ENCODE measurements around the gene OR5K2. TPM values are rescaled to one million over a fixed set of nuclear protein-coding genes. Genes with fewer than 3 reads are reported as not detected.

Gene OR5K2
- total RNA-seq, 1 experiment from 2014 or later = not detected

DNA sequence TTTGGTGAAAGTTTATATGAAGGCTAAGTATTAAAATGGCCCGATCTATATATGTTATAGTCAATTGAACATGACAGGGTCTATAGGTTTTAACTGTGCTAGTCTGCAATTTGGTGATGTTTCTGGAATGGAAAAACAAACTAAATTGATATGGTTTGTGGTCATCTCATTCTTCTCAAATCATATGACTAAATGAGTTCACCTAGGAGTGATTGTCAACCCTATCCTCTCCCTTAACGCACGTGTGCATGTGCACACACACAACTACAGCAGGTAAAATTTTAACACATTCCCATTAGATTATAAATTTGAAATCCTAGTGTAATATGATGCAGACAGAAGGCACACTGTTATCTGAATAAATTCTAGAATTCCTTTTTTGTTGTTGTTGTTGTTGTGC lies 16.3 kb downstream of the OR5K2 start:
- no peaks in the 10 kb centered on the region for H3K9me3 ChIP-seq
- H3K36me3 ChIP-seq = peaks cover 46% of the 10 kb centered on the region
- DNase-seq = no peak
- H3K27me3 ChIP-seq = no peaks in the 10 kb centered on the region
- no peak overlapping the region for H3K4me3 ChIP-seq

DNA sequence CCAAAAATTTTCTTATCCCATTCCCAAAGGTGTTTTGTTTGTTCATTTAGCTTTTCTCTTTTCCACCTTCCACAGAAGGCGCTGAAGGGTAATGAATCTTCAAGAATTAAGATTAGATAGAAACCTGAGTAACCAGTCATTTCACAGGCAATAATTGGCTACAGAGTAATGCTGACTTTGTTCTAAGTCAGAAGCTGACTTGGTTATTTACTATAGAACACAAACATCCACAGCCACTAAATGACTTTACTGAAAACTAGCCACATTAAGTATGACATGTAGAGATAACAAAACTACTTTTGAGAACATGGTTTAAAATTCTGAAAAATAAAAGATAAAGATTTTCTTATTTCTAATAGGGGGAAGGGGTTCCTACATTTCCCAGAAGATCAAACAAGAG lies 17.5 kb downstream of the OR5K2 start:
- H3K4me3 ChIP-seq = no peak overlapping the region
- no peaks in the 10 kb centered on the region for H3K9me3 ChIP-seq
- no peak for DNase-seq
- H3K27me3 ChIP-seq = no peaks in the 10 kb centered on the region
- H3K36me3 ChIP-seq = peaks cover 58% of the 10 kb centered on the region

DNA sequence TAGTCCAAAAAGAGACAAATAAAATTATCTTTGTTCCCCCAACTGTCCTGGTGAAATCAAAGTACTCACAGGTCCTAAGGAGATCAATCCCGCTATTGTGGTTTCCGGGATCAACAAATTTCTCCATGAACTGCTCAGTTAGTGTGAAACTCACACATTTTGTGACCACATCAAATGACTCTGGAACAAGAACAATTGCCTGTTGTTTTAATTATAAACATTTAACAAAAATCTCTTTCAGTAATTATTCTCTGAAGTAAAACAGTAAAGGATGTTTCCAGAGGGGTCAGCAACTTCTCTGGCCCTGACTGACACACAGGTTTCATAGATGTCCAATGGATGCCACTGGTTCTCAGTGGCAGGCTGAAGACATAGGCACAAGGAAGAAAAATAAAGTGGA lies 21.3 kb downstream of the OR5K2 start:
- no peaks in the 10 kb centered on the region for H3K9me3 ChIP-seq
- no peaks in the 10 kb centered on the region for H3K27me3 ChIP-seq
- H3K4me3 ChIP-seq = no peak overlapping the region
- peaks cover 73% of the 10 kb centered on the region for H3K36me3 ChIP-seq
- no peak for DNase-seq

DNA sequence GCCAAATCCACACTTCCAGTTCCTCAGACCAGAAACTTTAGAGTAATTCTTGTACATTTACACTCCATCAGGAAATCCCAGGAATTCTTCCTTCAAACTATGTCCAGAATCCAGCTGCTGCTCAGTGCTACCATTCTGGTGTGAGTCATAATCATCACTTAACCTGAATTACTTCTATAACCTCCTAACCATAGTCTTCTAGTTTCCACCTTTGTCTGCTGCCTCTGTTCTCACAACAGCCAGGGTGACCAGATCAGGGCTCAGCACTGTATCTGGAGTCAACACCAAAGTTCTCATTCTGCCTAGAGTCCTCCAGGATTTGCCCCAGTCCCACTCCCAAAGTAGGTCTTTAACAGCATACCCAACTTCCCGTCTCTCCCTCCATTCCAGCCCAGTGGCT lies 21.9 kb downstream of the OR5K2 start:
- no peak for DNase-seq
- no peaks in the 10 kb centered on the region for H3K27me3 ChIP-seq
- peaks cover 69% of the 10 kb centered on the region for H3K36me3 ChIP-seq
- no peak overlapping the region for H3K4me3 ChIP-seq
- no peaks in the 10 kb centered on the region for H3K9me3 ChIP-seq

DNA sequence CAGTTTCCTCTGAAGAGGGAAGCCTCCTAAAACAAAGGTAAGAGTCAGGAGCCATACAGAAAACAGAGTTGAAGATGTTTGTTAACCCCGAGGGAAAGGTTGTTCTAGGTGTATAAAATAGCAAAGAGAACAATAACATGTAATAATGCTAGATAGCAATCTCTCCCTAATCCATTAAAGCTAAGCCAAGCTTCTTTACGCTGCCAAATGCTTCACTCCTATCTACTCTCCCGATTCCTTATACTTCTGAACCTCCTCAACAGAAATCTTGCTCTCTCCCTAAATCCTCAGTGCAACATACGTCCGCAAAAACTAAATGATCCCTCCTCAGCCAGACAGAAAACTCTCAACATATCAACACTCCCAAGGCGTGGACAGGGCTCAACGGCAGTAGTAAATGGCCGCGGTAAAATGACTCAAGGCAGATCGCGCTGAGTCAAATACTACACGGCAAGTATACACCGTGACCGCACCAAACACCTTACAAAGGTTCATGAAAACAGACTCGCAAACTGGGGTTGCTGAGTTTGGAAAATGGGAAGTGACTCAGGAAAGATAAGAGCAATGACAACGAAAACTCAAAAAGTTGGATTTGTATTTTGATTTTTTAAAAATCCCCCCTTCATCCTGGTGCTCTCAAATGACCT lies 24.5 kb downstream of the OR5K2 start:
- H3K27me3 ChIP-seq = no peaks in the 10 kb centered on the region
- peak; percentile 62 for DNase-seq
- peak overlapping the region; percentile 79 for H3K4me3 ChIP-seq
- no peaks in the 10 kb centered on the region for H3K9me3 ChIP-seq
- peaks cover 47% of the 10 kb centered on the region for H3K36me3 ChIP-seq

DNA sequence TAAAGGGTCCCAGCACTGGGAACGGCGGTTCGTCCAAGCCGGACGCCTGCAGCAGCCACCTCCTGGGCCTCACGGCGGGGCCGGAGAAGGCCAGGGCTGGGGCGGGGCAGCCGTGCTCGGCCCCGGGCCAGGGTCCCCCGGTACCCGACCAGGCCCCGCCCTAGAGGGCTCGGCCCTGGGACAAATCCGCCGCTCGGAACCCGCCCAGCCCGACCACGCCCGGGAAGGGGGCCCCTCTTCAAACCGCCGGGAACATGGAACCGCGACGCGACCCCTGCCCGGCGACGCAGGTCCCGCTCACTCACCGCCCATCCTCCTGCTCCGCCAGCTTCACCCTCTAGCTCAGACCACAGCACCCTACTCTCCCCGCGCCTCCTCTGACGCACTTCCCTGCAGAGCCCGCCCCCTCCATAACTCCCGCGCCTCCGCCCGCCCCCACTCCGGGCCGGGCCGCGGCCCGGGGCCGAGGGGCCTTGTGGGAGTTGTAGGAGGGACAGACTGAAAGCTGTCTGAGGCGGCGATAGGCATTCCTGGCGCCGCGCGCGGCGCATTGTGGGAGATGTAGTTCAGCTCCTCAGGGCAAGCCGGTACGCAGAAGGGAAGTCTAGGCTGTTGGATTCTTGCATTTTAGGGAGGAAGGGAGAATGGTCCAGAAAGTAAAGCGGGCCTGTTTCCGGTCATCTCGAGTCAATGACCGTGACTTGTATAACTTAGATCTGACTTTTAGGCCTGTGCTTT lies 25.2 kb downstream of the OR5K2 start, which contains the start of gene CLDND1:
TSS of gene CLDND1 (minus strand) at position 359 of the 738 bp plus-strand sequence. CDS start 1,478 bp downstream, outside the sequence.
- no peaks in the 10 kb centered on the region for H3K9me3 ChIP-seq
- peak within 1 kb of the TSS; percentile 79 for H3K4me3 ChIP-seq
- DNase-seq = peak; percentile 99
- H3K36me3 ChIP-seq = peaks cover 40% of the 10 kb centered on the region
- H3K27me3 ChIP-seq = no peaks in the 10 kb centered on the region

DNA sequence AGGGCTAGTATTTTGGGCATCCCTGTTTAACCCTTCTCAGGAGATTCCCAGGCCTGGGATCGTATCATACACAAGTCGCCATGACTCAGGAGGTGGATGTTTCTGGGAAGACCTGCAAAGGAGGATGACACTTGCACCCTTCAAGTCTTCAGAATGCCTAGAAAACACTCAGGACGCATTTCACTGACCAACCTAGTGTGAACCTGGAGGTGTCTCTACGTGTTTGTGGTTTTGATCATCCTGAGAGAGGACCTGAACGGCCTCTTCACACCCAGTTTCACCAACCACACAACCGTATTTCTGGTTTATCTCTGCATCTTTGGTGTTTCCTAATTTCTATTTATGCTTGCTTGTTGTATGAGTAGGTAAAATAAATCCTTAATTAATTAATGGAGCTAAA lies 28.0 kb downstream of the OR5K2 start:
- peaks cover 12% of the 10 kb centered on the region for H3K36me3 ChIP-seq
- no peaks in the 10 kb centered on the region for H3K27me3 ChIP-seq
- no peaks in the 10 kb centered on the region for H3K9me3 ChIP-seq
- DNase-seq = no peak
- H3K4me3 ChIP-seq = no peak overlapping the region

DNA sequence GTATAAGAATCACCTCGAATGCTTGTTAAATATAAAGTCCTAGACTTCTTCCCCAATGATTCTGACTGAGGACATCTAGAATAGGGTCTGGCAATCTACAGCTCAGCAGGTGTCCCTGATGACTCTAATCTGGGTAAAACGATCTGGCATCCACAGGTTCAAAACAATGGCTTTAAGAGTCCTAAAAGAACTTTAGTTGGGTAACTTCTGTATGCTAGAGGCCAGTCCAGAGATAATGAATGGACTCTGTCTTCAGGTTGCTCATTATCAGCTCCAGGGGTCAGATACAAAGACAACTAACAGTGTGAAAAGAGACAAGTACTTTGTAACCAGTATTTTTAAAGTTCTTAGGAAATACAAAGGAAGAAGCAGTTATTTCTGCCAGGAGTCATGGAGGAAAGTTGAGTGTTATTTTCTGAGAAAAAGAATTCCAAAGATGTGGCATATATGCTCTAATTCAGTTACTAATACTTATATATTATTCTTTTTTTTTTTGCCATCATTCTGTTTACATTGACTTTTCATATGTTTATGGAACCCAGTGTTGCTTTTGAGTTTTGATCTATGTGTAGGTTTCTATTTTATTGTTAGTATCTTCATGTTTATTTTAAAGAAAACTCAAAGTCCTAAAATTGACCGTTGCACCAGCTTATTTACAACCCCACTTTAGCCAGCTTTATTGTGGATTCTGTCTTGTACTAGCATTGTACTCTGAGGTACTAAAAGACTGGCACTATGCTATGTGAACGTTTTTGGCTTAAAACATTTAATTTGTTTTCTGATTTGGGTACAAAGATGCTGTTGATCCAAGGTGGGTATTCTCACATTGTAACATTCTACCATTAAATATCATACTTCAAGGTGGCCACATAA lies 31.2 kb downstream of the OR5K2 start:
- Histone ChIP-seq H3K9me3 (no peaks in the 10 kb centered on the region), H3K4me3 (no peak overlapping the region), H3K27me3 (no peaks in the 10 kb centered on the region), H3K36me3 (no peaks in the 10 kb centered on the region)
- DNase-seq = no peak

DNA sequence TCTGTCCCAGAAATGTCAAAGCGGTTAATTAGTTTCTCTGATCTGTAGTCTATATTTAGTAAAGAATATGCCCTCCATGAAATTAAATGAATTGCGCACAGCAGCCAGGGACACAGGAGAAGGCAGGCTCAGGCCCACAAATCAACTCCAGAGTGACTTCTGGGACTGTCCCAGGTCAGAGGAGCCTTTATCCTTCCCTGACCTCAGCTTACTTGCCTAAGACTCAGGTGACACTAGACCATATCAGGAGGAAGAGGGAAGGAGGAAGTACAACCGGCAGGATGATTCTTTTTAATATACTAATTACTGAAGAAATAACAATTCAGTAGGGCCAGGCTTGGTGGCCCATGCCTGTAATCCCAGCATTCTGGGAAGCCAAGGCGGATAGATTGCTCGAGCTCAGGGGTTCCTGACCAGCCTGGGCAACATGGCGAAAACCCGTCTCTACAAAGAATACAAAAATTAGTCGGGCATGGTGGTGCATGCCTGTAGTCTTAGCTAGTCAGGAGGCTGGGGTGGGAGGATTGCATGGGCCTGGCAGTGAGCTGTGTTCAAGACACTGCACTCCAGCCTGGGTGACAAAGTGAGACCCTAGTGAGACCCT lies 32.5 kb downstream of the OR5K2 start:
- Histone ChIP-seq H3K9me3 (no peaks in the 10 kb centered on the region), H3K36me3 (no peaks in the 10 kb centered on the region), H3K27me3 (no peaks in the 10 kb centered on the region), H3K4me3 (no peak overlapping the region)
- DNase-seq = no peak

DNA sequence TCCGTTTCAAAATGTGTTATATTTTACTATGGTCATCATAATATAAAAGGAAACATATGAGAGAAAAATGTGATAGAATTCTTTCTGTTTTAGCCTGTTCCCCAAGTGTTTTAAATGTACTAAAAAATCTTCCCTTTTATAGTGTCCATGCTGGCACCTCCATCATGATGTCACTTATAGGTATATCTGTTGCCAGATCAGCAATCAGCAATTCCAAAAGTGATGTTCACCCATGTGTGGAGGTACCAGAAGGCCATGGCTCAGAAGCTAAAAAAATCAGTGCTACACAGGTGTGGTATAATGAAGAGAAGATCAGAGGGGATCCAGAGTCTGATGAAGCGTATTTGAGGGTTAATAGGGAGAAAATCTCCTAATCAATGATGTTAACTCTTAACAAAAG lies 33.2 kb downstream of the OR5K2 start:
- no peaks in the 10 kb centered on the region for H3K36me3 ChIP-seq
- no peaks in the 10 kb centered on the region for H3K27me3 ChIP-seq
- H3K9me3 ChIP-seq = no peaks in the 10 kb centered on the region
- DNase-seq = no peak
- no peak overlapping the region for H3K4me3 ChIP-seq

DNA sequence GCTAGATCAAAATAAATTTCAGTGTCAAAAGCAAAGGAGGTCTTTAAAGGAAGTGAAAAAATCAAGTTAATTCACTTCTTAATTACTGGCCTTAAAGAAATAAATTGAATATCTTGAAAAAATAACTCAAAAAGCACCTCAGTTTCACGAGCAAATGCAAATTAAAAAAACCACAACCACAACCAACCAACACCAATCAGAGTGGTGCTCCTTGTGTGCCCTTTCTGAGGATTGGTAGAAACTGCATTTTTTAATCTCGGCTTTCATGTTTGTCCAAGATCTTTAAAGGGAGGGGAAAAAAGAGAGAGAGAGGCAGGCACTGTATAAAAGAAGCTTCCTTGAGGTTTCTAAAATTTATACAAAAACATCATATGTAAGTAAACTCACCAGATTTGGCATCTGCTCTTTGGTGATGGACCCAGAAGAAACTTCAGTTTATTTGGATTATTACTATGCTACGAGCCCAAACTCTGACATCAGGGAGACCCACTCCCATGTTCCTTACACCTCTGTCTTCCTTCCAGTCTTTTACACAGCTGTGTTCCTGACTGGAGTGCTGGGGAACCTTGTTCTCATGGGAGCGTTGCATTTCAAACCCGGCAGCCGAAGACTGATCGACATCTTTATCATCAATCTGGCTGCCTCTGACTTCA lies 34.3 kb downstream of the OR5K2 start, which contains the start of gene GPR15:
TSS of gene GPR15 (plus strand) at position 357 of the 653 bp plus-strand sequence. CDS start at position 413, 56 bp downstream.
- Histone ChIP-seq H3K27me3 (no peaks in the 10 kb centered on the region), H3K36me3 (no peaks in the 10 kb centered on the region), H3K9me3 (no peaks in the 10 kb centered on the region), H3K4me3 (no peak within 1 kb of the TSS)
- no peak for DNase-seq

DNA sequence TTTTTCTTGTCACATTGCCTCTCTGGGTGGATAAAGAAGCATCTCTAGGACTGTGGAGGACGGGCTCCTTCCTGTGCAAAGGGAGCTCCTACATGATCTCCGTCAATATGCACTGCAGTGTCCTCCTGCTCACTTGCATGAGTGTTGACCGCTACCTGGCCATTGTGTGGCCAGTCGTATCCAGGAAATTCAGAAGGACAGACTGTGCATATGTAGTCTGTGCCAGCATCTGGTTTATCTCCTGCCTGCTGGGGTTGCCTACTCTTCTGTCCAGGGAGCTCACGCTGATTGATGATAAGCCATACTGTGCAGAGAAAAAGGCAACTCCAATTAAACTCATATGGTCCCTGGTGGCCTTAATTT lies 34.8 kb downstream of the OR5K2 start:
- Histone ChIP-seq H3K9me3 (no peaks in the 10 kb centered on the region), H3K27me3 (no peaks in the 10 kb centered on the region), H3K36me3 (no peaks in the 10 kb centered on the region), H3K4me3 (no peak overlapping the region)
- DNase-seq = no peak

DNA sequence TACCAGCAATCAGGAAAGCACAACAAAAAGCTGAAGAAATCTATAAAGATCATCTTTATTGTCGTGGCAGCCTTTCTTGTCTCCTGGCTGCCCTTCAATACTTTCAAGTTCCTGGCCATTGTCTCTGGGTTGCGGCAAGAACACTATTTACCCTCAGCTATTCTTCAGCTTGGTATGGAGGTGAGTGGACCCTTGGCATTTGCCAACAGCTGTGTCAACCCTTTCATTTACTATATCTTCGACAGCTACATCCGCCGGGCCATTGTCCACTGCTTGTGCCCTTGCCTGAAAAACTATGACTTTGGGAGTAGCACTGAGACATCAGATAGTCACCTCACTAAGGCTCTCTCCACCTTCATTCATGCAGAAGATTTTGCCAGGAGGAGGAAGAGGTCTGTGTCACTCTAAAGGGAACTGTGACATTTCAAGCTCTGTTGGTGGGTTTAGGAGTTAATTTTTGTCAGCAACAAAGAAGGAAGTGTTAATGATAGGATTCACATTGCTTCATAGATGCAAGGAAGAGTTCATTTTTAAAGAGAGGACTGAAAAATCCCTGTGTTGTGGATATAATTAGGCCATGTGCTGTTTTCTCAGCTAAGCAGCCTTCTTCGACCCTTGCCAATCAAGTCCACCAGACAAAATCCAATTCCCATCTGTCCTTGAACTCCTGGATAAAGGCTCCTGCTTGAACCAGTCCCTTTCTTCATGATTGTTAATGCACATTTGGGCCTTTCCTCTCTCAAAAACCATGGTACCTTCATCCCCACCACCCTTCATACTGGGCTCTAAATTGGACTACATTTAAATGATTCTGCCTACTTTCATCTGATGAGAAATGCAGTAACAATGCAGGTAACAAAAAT lies 35.5 kb downstream of the OR5K2 start:
- no peaks in the 10 kb centered on the region for H3K27me3 ChIP-seq
- no peak overlapping the region for H3K4me3 ChIP-seq
- H3K9me3 ChIP-seq = no peaks in the 10 kb centered on the region
- no peaks in the 10 kb centered on the region for H3K36me3 ChIP-seq
- no peak for DNase-seq

DNA sequence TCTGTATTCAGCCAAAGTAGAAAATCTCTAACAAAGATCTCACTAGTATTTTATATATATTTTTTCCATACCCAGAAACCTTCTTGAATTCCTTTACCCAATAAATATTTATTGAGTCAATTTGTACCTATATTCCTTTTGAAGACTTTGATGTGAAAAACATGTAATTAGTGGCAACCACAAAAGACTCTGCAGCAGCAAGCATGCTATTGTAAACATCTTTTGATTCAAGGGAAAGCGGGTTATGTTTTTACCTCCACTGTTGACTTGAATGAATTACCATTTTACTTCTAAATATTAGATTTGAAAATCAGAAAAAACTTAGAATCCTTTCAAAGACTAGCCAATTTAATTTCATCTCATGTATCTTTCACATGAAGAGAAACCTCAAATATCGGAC lies 36.7 kb downstream of the OR5K2 start:
- H3K27me3 ChIP-seq = no peaks in the 10 kb centered on the region

DNA sequence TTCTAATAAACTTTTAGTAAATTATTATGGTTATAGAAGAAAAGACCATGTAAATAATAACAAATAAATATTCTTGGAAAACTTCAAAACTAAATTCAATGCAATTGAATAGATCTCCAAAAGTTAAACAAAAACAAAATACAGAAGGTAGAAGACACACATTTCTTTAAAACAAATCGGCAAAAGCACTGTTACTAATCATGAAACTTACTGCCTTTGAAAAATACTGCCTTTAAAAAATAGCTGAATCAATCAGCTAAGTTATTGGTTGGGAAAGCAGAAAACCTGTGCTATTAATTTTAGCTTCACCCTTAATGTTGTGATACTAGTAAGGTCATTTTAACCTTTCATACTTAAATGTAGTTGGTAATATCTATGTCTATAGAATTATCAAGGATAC lies 37.3 kb downstream of the OR5K2 start:
- no peak overlapping the region for H3K4me3 ChIP-seq
- no peak for DNase-seq
- H3K36me3 ChIP-seq = no peaks in the 10 kb centered on the region
- no peaks in the 10 kb centered on the region for H3K27me3 ChIP-seq
- H3K9me3 ChIP-seq = no peaks in the 10 kb centered on the region

More for the DNA sequence above, 36.7 kb downstream of the OR5K2 start:
- Histone ChIP-seq H3K4me3 (no peak overlapping the region), H3K9me3 (no peaks in the 10 kb centered on the region), H3K36me3 (no peaks in the 10 kb centered on the region)
- DNase-seq = no peak
